ENCODE measurements around the gene CD37.
"Not testable (repeated sequence)": the region's sequence is repeated elsewhere in the genome, so short reads cannot be mapped to it uniquely, and the experiment has no call there.

DNA sequence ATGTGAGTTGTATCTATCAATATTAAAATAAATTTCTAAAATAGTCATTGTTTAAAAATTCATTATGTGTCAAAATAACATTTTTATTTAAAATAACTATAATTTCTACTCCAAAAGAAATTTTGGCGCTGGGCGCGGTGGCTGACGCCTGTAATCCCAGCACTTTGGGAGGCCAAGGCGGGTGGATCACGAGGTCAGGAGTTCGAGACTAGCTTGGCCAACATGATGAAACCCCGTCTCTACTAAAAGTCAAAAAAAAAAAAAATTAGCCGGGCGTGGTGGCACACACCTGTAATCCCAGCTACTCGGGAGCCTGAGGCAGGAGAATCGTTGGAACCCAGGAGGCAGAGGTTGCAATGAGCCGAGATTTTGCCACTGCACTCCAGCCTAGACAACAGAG lies 9.4 kb upstream of the CD37 start:
- TF ChIP-seq, protein P1, sequence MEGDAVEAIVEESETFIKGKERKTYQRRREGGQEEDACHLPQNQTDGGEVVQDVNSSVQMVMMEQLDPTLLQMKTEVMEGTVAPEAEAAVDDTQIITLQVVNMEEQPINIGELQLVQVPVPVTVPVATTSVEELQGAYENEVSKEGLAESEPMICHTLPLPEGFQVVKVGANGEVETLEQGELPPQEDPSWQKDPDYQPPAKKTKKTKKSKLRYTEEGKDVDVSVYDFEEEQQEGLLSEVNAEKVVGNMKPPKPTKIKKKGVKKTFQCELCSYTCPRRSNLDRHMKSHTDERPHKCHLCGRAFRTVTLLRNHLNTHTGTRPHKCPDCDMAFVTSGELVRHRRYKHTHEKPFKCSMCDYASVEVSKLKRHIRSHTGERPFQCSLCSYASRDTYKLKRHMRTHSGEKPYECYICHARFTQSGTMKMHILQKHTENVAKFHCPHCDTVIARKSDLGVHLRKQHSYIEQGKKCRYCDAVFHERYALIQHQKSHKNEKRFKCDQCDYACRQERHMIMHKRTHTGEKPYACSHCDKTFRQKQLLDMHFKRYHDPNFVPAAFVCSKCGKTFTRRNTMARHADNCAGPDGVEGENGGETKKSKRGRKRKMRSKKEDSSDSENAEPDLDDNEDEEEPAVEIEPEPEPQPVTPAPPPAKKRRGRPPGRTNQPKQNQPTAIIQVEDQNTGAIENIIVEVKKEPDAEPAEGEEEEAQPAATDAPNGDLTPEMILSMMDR (IDR thresholded peaks at IDR 0.05; ENCODE audit: low read length), result not testable (repeated sequence)
- not testable (repeated sequence) for TF ChIP-seq EZH2 (IDR thresholded peaks at IDR 0.05; ENCODE audit: borderline replicate concordance, low read length)
